Measurements from ENCODE around the gene ASGR1. TPM values are rescaled to one million over a fixed set of nuclear protein-coding genes. Genes with fewer than 3 reads are reported as not detected.

ASGR1 gene
- total and polyA plus RNA-seq, 9 donors: 0.20 to 3.3 (median 1.0) TPM

DNA sequence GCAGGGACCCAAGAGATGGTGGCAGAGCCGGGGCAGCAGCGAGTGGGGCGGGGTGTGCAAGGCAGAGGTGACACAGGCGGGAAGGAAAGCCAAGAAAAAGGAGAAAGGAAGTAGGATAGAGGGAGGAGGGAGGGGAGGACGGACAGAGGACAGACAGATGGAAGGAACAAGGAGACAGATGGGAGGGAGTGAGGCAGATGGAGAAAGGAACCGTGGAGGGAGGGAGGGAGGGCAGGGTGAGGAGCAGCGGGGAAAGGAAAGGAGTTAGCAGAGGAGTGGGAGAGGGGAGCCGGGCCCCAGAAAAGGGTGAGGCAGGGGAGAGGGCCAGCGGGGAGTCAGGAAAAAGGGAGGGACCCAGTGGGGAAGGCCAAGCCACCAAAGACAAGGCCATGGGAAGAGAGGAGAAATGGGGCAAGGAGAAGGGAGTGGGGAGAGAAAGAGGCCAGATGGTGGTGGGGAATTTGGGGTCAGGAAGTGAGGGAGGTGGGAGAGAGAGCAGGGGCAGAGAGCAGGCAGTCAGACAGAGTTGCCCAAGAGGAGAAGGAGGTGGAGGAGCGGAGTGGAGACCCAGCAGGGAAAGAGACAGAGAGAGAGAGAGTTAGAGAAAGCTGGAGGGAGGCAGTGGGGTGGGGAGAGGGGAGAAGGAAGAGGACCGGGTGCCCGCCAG is 13.2 kb upstream of the ASGR1 start:
- Histone ChIP-seq H3K4me1 (ENCODE audit: insufficient read depth) (no peaks in the 10 kb centered on the region), H3K36me3 (no peaks in the 10 kb centered on the region), H3K27ac (no peak overlapping the region), H3K27me3 (no peaks in the 10 kb centered on the region), H3K9me3 (no peaks in the 10 kb centered on the region), H3K4me3 (no peak overlapping the region)
- WGBS, 3 donors: 67 to 72% (median 68%) methylated on average over 12 of the region's 12 CpGs
- intact Hi-C loops (cut with DNase I): no loop called here
- TF ChIP-seq EP300 (IDR thresholded peaks at IDR 0.05) (no peak), POLR2A (IDR thresholded peaks at IDR 0.05) (no peak)
- TF ChIP-seq, protein P1, sequence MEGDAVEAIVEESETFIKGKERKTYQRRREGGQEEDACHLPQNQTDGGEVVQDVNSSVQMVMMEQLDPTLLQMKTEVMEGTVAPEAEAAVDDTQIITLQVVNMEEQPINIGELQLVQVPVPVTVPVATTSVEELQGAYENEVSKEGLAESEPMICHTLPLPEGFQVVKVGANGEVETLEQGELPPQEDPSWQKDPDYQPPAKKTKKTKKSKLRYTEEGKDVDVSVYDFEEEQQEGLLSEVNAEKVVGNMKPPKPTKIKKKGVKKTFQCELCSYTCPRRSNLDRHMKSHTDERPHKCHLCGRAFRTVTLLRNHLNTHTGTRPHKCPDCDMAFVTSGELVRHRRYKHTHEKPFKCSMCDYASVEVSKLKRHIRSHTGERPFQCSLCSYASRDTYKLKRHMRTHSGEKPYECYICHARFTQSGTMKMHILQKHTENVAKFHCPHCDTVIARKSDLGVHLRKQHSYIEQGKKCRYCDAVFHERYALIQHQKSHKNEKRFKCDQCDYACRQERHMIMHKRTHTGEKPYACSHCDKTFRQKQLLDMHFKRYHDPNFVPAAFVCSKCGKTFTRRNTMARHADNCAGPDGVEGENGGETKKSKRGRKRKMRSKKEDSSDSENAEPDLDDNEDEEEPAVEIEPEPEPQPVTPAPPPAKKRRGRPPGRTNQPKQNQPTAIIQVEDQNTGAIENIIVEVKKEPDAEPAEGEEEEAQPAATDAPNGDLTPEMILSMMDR (IDR thresholded peaks at IDR 0.05): no peak
- DNase-seq: peak in 1 of 5 donors; percentile 33

DNA sequence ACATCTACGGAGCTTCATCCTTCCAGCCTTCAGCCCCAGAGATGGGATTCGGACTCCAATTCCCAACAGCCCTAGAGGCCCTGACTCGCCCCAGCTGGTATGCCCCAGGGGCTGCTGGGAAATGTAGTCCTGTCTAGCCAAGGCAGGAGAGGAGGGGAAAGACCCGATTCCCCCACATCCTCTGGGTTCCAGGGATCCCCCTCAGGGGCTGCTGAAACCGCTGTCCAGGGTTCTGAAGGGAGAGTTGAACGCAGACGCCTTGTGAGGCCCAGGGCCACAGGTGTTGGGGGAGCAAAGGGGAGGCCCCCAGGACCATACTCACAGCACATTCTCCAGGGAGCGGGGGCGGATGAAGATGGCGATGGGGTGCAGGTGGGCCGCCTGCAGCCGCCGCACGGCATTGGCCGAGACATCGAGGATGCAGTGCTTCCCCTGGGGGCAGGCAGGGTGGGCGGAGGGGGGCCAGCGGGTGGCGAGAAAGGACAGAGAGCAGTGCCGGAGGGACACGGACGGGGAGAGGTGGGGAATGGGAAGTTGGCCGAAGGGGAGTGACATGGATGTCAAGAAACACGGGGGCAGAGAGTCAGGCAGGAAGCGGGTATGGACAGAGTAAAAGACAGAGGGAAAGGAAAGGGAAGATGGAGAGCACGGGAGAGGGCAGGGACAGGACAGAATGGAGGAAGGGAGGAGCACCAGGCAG is 12.6 kb upstream of the ASGR1 start:
- intact Hi-C loops (cut with DNase I): no loop called here
- DNase-seq: peak; percentile 53 to 71 (median 64)
- no peaks in the 10 kb centered on the region for H3K4me1 ChIP-seq (ENCODE audit: insufficient read depth)
- TF ChIP-seq EP300 (IDR thresholded peaks at IDR 0.05) (no peak), POLR2A (IDR thresholded peaks at IDR 0.05) (no peak)
- TF ChIP-seq, protein P1 (IDR thresholded peaks at IDR 0.05): no peak
- H3K4me3 ChIP-seq: no peak overlapping the region
- no peak overlapping the region for H3K27ac ChIP-seq
- 61 to 64% (median 64%) methylated on average over 26 of the region's 26 CpGs for WGBS, 3 donors
- H3K36me3 ChIP-seq: no peaks in the 10 kb centered on the region
- H3K27me3 ChIP-seq: no peaks in the 10 kb centered on the region
- no peaks in the 10 kb centered on the region for H3K9me3 ChIP-seq

DNA sequence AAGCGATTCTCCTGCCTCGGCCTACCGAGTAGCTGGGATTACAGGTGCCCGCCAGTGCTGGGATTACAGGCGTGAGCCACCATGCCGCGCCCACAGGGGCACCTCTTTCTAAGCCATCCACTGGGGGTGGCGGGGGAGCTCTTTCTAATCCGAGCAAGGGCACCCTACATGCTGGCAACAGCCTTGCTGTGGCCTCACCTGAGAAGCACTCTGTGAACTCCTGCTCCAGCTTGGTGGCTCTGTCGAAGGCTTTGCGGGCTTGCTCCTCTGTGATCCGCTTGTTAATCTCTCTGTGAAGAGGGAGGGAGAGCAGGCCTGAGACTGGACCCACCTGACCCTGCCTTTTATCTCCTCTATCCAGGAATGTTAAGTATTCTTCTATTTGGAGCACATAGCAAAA is 11.9 kb upstream of the ASGR1 start:
- peak in 1 of 5 donors; percentile 44 for DNase-seq
- no peak for TF ChIP-seq POLR2A (IDR thresholded peaks at IDR 0.05)
- TF ChIP-seq EP300 (IDR thresholded peaks at IDR 0.05): no peak
- TF ChIP-seq, protein P1 (IDR thresholded peaks at IDR 0.05): no peak
- no peaks in the 10 kb centered on the region for H3K36me3 ChIP-seq
- intact Hi-C loops (cut with DNase I): no loop called here
- no peaks in the 10 kb centered on the region for H3K27me3 ChIP-seq
- no peaks in the 10 kb centered on the region for H3K4me1 ChIP-seq (ENCODE audit: insufficient read depth)
- H3K4me3 ChIP-seq: no peak overlapping the region
- H3K9me3 ChIP-seq: no peaks in the 10 kb centered on the region
- H3K27ac ChIP-seq: no peak overlapping the region
- 81 to 87% (median 83%) methylated on average over 12 of the region's 12 CpGs for WGBS, 3 donors

DNA sequence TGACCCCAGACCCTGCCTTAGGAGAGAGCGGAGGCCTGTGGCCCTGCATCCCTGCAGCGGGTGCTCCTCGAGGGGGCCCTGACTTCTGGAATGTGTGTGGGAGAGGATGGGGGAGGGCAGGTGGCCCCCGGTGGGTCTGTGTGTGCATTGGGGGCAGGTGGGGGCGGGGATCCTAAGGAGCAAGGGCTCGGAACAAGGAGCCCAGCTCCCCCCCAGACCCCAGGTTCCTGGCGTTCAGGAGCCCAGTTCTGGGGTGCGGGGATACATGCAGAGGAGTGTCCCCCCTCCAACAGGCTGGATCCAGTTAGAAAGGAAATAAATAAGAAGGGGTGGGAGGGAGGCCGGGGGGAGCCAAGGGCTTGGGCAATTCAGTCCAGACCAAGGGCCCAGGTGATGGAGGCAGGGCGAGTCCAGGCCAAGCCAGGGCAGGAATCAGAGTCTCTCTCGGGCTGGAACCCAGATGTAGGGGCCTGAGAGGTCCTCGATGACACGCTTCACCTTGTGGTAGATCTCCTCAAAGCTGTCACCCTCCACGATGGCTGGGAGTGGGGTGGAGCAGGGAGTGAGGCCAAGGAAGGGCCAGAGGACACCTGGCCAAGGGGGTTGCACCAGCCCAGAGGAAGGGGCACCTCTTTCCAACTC is 11.2 kb upstream of the ASGR1 start:
- TF ChIP-seq POLR2A (IDR thresholded peaks at IDR 0.05) (no peak), EP300 (IDR thresholded peaks at IDR 0.05) (no peak)
- TF ChIP-seq, protein P1 (IDR thresholded peaks at IDR 0.05): no peak
- intact Hi-C loops (cut with DNase I): no loop called here
- H3K27ac ChIP-seq: no peak overlapping the region
- H3K36me3 ChIP-seq: no peaks in the 10 kb centered on the region
- 75 to 81% (median 76%) methylated on average over 14 of the region's 14 CpGs for WGBS, 3 donors
- H3K9me3 ChIP-seq: no peaks in the 10 kb centered on the region
- DNase-seq: peak in 2 of 5 donors; percentile 20 to 36
- H3K4me3 ChIP-seq: no peak overlapping the region
- H3K4me1 ChIP-seq (ENCODE audit: insufficient read depth): no peaks in the 10 kb centered on the region
- H3K27me3 ChIP-seq: no peaks in the 10 kb centered on the region
